T follicular helper cell (primary cell): ENCODE measurements around the gene MBTPS1.

Source experiments
- DNase-seq: peaks from one replicate; pipeline ENCODE4 v3.0.0-alpha.2; 2020; ENCODE audit warnings: low read depth

Gene MBTPS1

DNA sequence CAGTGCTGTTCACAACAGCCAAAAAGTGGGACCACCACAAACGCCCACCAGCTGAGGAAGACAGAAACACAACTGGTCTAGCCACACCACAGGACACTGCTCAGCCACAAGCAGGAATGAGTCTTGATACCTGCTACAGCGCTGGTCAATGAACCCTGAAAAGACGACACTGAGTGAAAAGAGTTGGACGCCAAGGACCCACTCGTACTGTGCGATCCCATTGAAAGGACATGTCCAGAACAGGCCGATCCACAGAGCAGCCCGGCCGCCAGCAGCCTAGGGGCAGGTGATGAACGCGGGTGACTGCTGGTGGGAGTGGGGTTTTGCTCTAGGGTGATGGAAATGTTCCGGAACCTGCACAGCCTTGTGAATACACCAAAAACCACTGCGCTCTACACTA lies 63.5 kb downstream of the MBTPS1 start:
- DNase-seq: no peak

GRCh38 chr16:84052071-84052622 lies 64.6 kb downstream of the MBTPS1 start:
- no peak for DNase-seq

DNA sequence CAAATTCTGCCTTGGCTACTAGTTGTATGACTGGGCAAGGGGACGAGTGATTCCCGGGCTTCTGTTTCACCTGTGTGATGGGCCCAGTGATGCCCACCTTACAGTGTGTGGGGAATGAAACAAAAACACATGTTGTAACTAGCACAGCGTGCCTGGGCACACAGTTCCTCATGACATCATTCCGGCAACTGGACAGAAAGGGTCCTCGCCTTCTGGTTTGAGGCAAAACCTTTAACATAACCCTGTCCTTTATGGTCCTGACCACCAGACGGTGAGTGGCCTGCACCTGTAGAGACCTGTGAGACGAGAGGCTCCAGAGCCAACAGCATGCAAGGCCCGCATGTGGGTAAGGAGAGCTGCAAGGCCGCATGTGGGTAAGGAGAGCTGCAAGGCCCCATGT lies 66.4 kb downstream of the MBTPS1 start:
- no peak for DNase-seq

GRCh38 chr16:84049403-84050060 lies 67.2 kb downstream of the MBTPS1 start:
- DNase-seq: no peak

DNA sequence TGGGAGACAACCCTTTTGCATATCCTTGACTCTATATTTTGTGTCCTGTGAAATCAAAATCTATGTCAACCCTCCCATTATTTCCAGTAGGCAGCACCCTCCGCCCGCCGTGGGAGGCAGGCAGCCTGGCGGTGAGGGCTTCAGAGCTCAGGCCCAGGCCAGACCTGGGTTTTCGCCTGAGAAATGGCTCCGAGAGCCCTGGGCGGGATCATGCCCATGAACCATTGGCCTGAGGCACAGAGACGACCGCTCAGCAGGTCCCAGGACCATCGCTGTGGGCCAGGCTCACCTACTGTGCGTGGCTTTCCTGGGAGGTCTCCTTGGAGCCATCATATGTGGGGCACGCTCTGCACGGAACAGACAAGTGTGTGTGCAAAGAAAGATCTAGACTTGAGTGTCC lies 67.9 kb downstream of the MBTPS1 start:
- DNase-seq: no peak

DNA sequence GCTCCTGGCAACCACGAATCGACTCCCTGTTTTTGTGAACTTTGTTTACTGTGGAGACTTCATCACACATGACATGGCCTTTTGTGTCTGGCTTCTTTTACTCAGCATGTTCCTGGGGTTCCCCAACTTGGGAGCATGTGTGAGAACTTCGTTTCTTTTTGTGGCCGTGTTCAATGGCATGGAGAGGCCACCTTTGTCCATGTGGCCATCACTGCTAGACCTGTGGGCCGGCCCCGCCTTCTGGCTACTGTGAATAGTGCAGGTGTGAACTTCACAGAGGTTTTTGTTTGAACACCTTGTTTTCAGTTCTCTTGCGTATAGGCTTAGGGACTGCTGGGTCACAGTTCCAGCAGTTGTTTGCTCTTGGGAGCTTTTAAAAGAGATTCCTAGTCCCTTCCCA lies 68.5 kb downstream of the MBTPS1 start:
- DNase-seq: no peak

- DNase-seq: no peak
Measured at GRCh38 chr16:84047626-84048025, 69.1 kb downstream of the MBTPS1 start.

DNA sequence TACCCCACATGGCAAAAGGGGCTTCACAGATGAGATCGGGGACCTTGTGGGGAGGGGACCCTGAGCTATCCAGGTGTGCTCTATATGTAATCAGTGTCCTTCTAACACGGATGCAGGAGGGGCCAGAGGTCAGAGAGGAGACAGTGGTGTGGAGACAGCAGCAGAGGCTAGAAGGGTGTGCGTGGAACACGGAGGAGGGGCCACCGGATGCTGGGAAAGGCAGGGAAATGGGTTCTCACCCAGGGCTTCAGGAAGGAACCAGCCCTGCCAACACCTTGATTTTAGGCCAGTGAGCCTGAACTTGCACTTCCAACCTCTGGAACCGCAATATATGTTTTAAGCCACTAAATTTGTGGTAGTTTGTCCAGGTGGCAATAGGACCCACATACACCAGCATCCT lies 69.5 kb downstream of the MBTPS1 start:
- no peak for DNase-seq

DNA sequence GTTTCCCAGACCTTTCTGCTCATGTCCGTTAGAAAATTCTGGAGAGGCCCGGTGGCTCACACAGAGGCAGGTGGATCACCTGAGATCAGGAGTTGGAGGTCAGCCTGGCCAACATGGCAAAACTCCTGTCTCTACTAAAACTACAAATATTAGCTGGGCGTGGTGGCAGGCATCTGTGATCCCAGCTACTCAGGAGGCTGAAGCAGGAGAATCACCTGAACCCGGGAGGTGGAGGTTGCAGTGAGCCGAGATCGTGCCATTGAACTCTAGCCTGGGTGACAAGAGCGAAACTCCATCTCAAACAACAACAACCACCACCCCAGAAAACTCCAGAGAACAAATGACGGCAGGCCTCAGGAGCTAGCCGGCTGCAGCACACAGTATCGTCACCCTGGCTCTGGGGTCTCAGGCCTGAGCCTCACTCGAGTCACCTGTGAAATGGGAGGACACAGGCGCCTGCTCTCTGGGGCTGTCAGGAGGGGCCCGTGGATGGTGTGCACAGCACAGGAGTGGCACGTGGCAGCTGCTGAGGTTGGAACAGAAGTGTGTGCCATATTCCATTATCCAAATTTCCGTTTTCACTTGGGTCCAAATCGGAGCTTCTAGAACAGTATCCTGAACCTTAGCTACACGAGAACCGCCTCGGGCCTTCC lies 70.8 kb downstream of the MBTPS1 start:
- DNase-seq: no peak

GRCh38 chr16:84045001-84045817 lies 71.5 kb downstream of the MBTPS1 start:
- no peak for DNase-seq

- no peak for DNase-seq
Measured at GRCh38 chr16:84044118-84044488, 72.6 kb downstream of the MBTPS1 start.

GRCh38 chr16:84043486-84044117 lies 73.1 kb downstream of the MBTPS1 start:
- DNase-seq: no peak

DNA sequence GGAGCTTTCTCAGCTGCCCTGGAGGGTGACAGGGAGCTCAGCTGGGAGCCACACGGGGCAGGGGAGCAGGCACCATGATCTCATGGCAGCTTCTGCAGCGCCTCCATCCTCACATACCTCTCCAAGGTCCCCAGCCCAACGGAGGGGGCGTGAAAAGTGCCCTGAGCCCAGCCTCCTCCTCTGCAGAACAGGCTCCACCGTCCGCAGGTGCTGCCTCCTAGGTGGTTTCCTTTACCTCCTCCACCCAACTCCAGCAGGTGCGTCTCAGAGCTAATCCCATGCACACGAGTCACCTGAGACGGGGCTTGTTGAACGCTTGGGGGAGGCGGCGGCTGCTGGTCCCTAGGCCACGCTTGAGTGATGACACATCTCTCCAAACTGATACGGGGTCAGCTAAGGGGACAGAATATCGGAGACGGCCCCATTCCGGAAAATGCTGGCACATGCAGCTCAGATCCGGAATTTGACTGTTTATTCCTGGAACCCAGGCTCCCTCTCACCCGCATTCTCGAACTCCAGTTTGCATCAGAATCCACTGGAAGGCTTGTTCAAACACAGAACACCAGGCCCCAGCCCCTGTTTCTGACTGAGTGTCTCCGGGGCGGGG lies 73.8 kb downstream of the MBTPS1 start:
- no peak for DNase-seq

DNA sequence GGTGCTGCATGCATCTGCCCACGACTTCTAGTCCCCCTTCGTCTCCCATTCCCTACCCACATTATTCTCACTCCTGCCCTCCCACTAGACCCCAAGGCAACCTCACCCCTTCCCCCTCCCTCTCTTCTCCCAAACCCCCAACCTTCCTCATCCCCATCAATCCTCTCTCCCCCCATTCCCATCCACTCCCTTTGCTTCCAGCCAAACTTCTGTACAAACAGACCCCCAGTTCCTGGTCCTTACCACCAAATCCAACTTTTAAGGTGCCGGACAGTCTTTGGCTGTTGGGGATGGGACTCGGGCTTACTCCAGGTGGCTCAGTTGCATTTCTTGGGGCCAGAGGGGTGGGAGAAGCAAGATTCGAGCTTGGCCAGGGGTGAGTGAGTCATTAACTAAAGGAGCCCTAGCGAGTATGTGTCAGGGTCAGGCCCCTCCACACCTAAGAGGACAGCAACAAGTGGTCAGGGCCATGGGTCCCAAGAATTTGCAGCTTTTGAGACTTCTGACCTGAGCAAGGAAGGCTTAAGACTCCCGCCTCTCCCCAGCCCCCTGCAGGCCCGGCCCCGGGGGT lies 74.3 kb downstream of the MBTPS1 start, which contains the start of gene SLC38A8:
SLC38A8 (minus strand) TSS at position 488 of the 571 bp plus-strand sequence. CDS start 638 bp downstream, outside the sequence.
- no peak for DNase-seq

GRCh38 chr16:84041881-84042280 lies 74.9 kb downstream of the MBTPS1 start:
- no peak for DNase-seq

GRCh38 chr16:84040823-84041820 lies 75.6 kb downstream of the MBTPS1 start:
- no peak for DNase-seq

- no peak for DNase-seq
Measured at GRCh38 chr16:84040226-84040822, 76.4 kb downstream of the MBTPS1 start.

- no peak for DNase-seq
Measured at GRCh38 chr16:84039696-84040095, 77.0 kb downstream of the MBTPS1 start.

GRCh38 chr16:84038469-84038868 lies 78.3 kb downstream of the MBTPS1 start:
- no peak for DNase-seq

- DNase-seq: no peak
Measured at GRCh38 chr16:84036982-84037425, 79.7 kb downstream of the MBTPS1 start.
